HFF-Myc (cell line): ENCODE measurements around the gene TBXAS1.

Source experiments
- DNase-seq: peaks from one replicate; pipeline ENCODE4 v3.0.0-alpha.2; 2011; ENCODE audit warnings: low read depth; ENCODE audit errors: extremely low read depth
- H3K4me3 ChIP-seq: replicated peaks from 2 replicates; pipeline ENCODE4 v1.5.1; 2011; ENCODE audit warnings: low read depth, mild to moderate bottlenecking, control low read depth, low read length
- CTCF ChIP-seq: IDR thresholded peaks from 2 replicates; pipeline ENCODE4 v1.5.1; 2012; ENCODE audit warnings: mild to moderate bottlenecking, low read depth, low read length, control low read depth; ENCODE audit errors: missing control alignments

TBXAS1 gene

GRCh38 chr7:140025814-140026433 is 196.9 kb downstream of the TBXAS1 start:
- no peak overlapping the region for H3K4me3 ChIP-seq
- no peak for TF ChIP-seq CTCF
- DNase-seq: no peak

DNA sequence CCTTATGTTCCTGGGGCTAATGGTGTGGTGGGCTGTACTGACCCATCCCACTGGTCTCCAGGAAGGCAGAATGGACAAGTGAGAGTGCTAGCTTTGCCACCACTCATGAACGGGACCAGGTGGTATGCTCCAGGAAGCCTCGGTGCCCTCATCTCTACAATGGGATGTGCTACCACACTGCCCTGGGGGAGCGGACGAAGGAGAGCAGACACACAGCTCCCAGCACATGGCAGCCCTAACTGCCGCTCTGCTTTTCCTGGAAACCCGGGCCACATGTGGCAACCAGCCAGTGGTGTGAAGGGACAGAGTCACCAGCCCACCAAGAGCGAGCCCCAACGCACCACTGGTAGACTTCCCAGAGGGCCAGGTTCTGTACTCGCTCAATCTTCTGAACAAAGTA is 197.9 kb downstream of the TBXAS1 start:
- no peak for DNase-seq
- no peak overlapping the region for H3K4me3 ChIP-seq
- TF ChIP-seq CTCF: no peak

DNA sequence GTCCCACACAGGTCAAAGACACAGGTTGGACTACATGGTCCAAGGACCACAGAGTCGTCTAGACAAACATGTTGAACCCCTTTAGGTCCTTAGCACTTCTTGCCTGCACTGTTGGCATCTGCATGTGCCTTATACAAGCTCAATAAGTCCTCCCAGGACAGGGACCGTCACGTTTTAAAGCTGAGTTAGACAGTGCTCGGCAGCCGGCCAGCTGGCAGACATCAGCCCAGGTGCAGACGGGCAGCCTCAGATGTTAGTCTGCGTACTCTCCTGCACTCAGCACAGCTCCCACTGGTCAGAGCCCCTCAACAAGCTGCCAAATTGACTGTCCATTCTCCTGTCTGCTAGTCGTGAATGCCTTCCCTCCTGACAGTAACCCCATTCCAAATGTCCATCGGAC is 198.8 kb downstream of the TBXAS1 start:
- TF ChIP-seq CTCF: no peak
- H3K4me3 ChIP-seq: no peak overlapping the region
- DNase-seq: no peak

- no peak for TF ChIP-seq CTCF
- no peak for DNase-seq
These were observed 199.2 kb downstream of the TBXAS1 start for GRCh38 chr7:140028311-140028710.

DNA sequence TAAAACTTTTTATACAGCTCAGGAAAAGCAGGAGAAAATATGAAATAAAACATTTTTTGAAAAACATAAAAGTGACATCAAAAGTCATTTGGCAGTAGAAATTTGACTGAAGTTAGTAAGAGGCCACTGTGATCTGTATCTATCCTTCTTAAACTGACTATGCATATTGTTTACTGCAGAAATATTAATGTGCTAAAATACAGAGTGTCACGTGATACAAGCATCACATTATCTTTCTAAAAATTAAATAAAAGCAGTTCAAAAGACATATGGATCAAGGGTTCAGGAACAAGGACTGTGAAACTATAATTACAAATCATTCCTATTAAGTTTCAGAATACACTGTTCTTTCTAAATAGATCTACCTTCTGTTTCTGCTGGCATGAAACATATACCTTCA is 200.0 kb downstream of the TBXAS1 start:
- TF ChIP-seq CTCF: no peak
- DNase-seq: no peak
- no peak overlapping the region for H3K4me3 ChIP-seq

More at GRCh38 chr7:140028311-140028710, 199.2 kb downstream of the TBXAS1 start:
- H3K4me3 ChIP-seq: no peak overlapping the region

DNA sequence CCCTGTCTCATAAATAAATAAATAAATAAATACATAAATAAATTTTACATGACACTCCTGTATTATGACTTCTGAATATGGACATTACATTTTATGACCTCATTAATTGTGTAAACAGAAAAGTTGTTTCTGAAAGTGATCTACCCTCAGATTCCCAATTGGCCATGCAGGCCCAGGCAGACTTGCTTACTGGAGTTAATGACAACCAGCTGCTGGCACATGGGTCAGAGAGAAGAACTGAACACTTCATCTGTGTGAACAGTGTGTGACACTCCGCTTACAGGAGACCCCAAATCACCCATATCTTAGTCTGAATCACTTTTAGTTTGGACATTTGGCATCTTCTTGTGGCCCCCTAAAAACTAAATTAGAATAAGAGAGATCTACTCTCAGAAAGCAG is 202.3 kb downstream of the TBXAS1 start:
- no peak overlapping the region for H3K4me3 ChIP-seq
- DNase-seq: peak; percentile 9
- TF ChIP-seq CTCF: no peak

DNA sequence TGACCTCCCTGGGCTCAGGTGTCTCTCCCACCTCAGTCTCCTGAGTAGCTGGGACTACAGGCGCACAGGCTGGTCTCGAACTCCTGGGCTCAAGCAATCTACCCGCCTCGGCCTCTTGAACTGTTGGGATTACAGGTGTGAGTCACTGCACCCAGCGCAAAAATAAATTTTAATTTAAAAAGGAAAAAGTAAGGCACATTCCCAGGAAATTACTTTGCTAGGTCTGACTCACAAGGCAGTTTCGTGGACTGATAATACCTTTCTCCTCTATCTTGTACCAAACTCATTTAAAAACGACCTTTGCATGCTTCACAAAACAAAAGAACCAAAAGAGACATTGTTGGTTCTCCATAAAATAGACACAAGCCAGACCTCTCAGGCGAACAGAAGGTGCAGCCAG is 204.0 kb downstream of the TBXAS1 start:
- DNase-seq: no peak
- H3K4me3 ChIP-seq: no peak overlapping the region
- no peak for TF ChIP-seq CTCF
